Neuronal stem cell (in vitro differentiated cells): Measurements from ENCODE around the gene FAF2.

ENCODE experiments used
- DNase-seq: peaks from one replicate; pipeline ENCODE4 v3.0.0-alpha.2; 2013; ENCODE audit warnings: low spot score
- H2AFZ ChIP-seq: one replicate; pipeline ENCODE4 v1.6.1; 2013; ENCODE audit warnings: mild to moderate bottlenecking, low read length, inconsistent platforms
- H2AK5ac ChIP-seq: 2 replicates; pipeline ENCODE4 v1.6.1; 2013; ENCODE audit warnings: low read depth, mild to moderate bottlenecking, inconsistent platforms, low read length, moderate library complexity, mixed read lengths
- H2BK120ac ChIP-seq: 2 replicates; pipeline ENCODE4 v1.6.1; 2013; ENCODE audit warnings: low read depth, mild to moderate bottlenecking, inconsistent platforms, low read length, moderate library complexity, mixed read lengths
- H2BK12ac ChIP-seq: one replicate; pipeline ENCODE4 v1.6.1; 2013; ENCODE audit warnings: low read length, inconsistent platforms
- H2BK15ac ChIP-seq: 2 replicates; pipeline ENCODE4 v1.6.1; 2013; ENCODE audit warnings: mild to moderate bottlenecking, low read length, inconsistent platforms, mixed read lengths
- H2BK5ac ChIP-seq: one replicate; pipeline ENCODE4 v1.6.1; 2013; ENCODE audit warnings: inconsistent platforms, mild to moderate bottlenecking, low read length, moderate library complexity
- H3K14ac ChIP-seq: one replicate; pipeline ENCODE4 v1.6.1; 2013; ENCODE audit warnings: low read length, inconsistent platforms
- H3K18ac ChIP-seq: 2 replicates; pipeline ENCODE4 v1.6.1; 2013; ENCODE audit warnings: low read length, inconsistent platforms
- H3K23ac ChIP-seq: 2 replicates; pipeline ENCODE4 v1.6.1; 2013; ENCODE audit warnings: low read depth, mild to moderate bottlenecking, mixed read lengths, low read length, inconsistent platforms; ENCODE audit not compliant: poor library complexity
- H3K27ac ChIP-seq: replicated peaks from 3 replicates; pipeline ENCODE4 v1.5.1; 2013; ENCODE audit warnings: low read length, inconsistent platforms
- H3K27me3 ChIP-seq, 3 experiments: 2 replicates each; pipeline ENCODE4 v1.6.1; 2013; ENCODE audit warnings: low read length in 3 of 3, mild to moderate bottlenecking in 2 of 3, inconsistent platforms in 1 of 3, low read depth in 1 of 3, mixed read lengths in 1 of 3, moderate library complexity in 1 of 3; ENCODE audit not compliant: control insufficient read depth in 3 of 3, insufficient read depth in 3 of 3
- H3K36me3 ChIP-seq, 2 donors: replicated peaks in 1 of 2; 2 replicates each; pipeline ENCODE4 v1.6.1; 2013; ENCODE audit warnings: low read length in 2 of 2; ENCODE audit not compliant: control insufficient read depth in 2 of 2, insufficient read depth in 2 of 2
- H3K4ac ChIP-seq: 2 replicates; pipeline ENCODE4 v1.6.1; 2013; ENCODE audit warnings: inconsistent platforms, mild to moderate bottlenecking, low read length, moderate library complexity
- H3K4me1 ChIP-seq, 2 donors: 1 replicate in 1 of 2; 2 replicates in 1 of 2; pipeline ENCODE4 v1.6.1; 2013; ENCODE audit warnings: low read length in 2 of 2, low read depth in 1 of 2; ENCODE audit not compliant: control insufficient read depth in 2 of 2, insufficient read depth in 1 of 2
- H3K4me2 ChIP-seq: one replicate; pipeline ENCODE4 v1.6.1; 2013; ENCODE audit warnings: mild to moderate bottlenecking, low read length, inconsistent platforms; ENCODE audit not compliant: insufficient read depth, poor library complexity, severe bottlenecking
- H3K4me3 ChIP-seq, 2 donors: 2 replicates each; pipeline ENCODE4 v1.5.1; 2013; ENCODE audit warnings: low read length in 2 of 2, mild to moderate bottlenecking in 2 of 2, inconsistent platforms in 1 of 2, moderate library complexity in 1 of 2
- H3K79me1 ChIP-seq: one replicate; pipeline ENCODE4 v1.6.1; 2013; ENCODE audit warnings: low read depth, mild to moderate bottlenecking, inconsistent platforms, low read length, moderate library complexity
- H3K9ac ChIP-seq: one replicate; pipeline ENCODE4 v1.6.1; 2013; ENCODE audit warnings: mild to moderate bottlenecking, low read depth, low read length, inconsistent platforms; ENCODE audit not compliant: poor library complexity
- H3K9me3 ChIP-seq, 2 donors: replicated peaks in 1 of 2; 2 replicates each; pipeline versions ENCODE3 to v1.6.1; 2013; ENCODE audit warnings: low read length in 2 of 2, mild to moderate bottlenecking in 2 of 2, inconsistent platforms in 1 of 2, low read depth in 1 of 2, mixed read lengths in 1 of 2, moderate library complexity in 1 of 2; ENCODE audit not compliant: control insufficient read depth in 2 of 2, insufficient read depth in 1 of 2
- H4K8ac ChIP-seq: one replicate; pipeline ENCODE4 v1.6.1; 2013; ENCODE audit warnings: low read depth, mild to moderate bottlenecking, inconsistent platforms, low read length, moderate library complexity
- H4K91ac ChIP-seq: one replicate; pipeline ENCODE4 v1.6.1; 2013; ENCODE audit warnings: low read length, low read depth, mild to moderate bottlenecking, inconsistent platforms; ENCODE audit not compliant: poor library complexity
- WGBS, 2 donors: extraction: QIAGEN DNeasy Blood & Tissue Kit; methylation state at CpG; one replicate each; pipeline ENCODE4 v1.1.7; 2013; ENCODE audit warnings: missing lambda C conversion rate in 2 of 2, mixed read lengths in 1 of 2; ENCODE audit not compliant: insufficient read length in 2 of 2, insufficient replicate concordance in 1 of 2; ENCODE audit errors: extremely low coverage in 2 of 2; 5-methylcytosine and 5-hydroxymethylcytosine counted together

Gene FAF2

GRCh38 chr5:176489077-176489476 is 40.9 kb downstream of the FAF2 start:
- Histone ChIP-seq H2AK5ac (no peak overlapping the region), H3K27ac (no peak overlapping the region), H3K4ac (no peak overlapping the region), H2BK12ac (no peak overlapping the region), H2BK15ac (no peak overlapping the region), H3K9me3 (no peaks in the 10 kb centered on the region), H4K91ac (no peak overlapping the region), H3K14ac (no peak overlapping the region), H3K23ac (no peak overlapping the region), H3K4me2 (no peak overlapping the region), H4K8ac (no peak overlapping the region), H2AFZ (no peak overlapping the region), H3K79me1 (no peaks in the 10 kb centered on the region), H3K4me1 (no peaks in the 10 kb centered on the region), H3K36me3 (peaks cover 30 to 92% of the 10 kb centered on the region in 2 donors), H3K27me3 (no peaks in the 10 kb centered on the region), H2BK5ac (no peak overlapping the region), H2BK120ac (no peak overlapping the region), H3K4me3 (no peak overlapping the region), H3K9ac (no peak overlapping the region), H3K18ac (no peak overlapping the region)
- WGBS, 2 donors, result no CpG with 5 or more reads among the region's 1 CpG
- no peak for DNase-seq

DNA sequence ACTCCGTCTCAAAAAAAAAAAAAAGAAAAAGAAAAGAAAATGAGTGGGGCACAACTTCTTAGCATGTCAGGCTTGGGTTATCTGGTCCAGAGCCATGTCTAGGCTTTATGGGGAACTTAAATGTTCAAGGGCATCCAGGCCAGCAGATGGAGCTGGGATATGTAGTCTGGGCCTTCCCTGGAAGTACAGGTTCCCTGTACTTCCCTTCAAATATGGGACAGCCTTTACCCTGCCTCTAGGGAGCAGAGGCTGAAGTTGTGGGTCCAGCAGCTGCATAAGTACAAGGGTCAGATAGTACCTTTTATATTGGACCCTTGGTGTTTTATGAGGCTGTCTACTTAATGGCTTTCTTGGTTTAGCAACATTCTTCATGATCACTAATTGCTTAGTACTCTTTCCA is 42.1 kb downstream of the FAF2 start:
- H3K4me3 ChIP-seq, result no peak overlapping the region
- WGBS, 2 donors, result no CpG with 5 or more reads among the region's 1 CpG
- no peak overlapping the region for H2AFZ ChIP-seq
- H2BK5ac ChIP-seq, result no peak overlapping the region
- H4K91ac ChIP-seq, result no peak overlapping the region
- no peak overlapping the region for H3K14ac ChIP-seq
- H3K9ac ChIP-seq, result no peak overlapping the region
- no peak overlapping the region for H3K27ac ChIP-seq
- no peak overlapping the region for H3K23ac ChIP-seq
- H2BK120ac ChIP-seq, result no peak overlapping the region
- no peak overlapping the region for H2BK12ac ChIP-seq
- no peak overlapping the region for H2BK15ac ChIP-seq
- no peak overlapping the region for H4K8ac ChIP-seq
- H3K4ac ChIP-seq, result no peak overlapping the region
- no peaks in the 10 kb centered on the region for H3K79me1 ChIP-seq
- no peak overlapping the region for H2AK5ac ChIP-seq
- H3K27me3 ChIP-seq, result no peaks in the 10 kb centered on the region
- H3K36me3 ChIP-seq, result peaks cover 34 to 95% of the 10 kb centered on the region in 2 donors
- H3K4me1 ChIP-seq, result no peaks in the 10 kb centered on the region
- no peak overlapping the region for H3K4me2 ChIP-seq
- no peaks in the 10 kb centered on the region for H3K9me3 ChIP-seq
- H3K18ac ChIP-seq, result no peak overlapping the region
- no peak for DNase-seq

- Histone ChIP-seq H3K36me3 (peaks cover 31 to 95% of the 10 kb centered on the region in 2 donors), H3K27ac (no peak overlapping the region)
Measured at GRCh38 chr5:176491101-176491502, 42.9 kb downstream of the FAF2 start.

DNA sequence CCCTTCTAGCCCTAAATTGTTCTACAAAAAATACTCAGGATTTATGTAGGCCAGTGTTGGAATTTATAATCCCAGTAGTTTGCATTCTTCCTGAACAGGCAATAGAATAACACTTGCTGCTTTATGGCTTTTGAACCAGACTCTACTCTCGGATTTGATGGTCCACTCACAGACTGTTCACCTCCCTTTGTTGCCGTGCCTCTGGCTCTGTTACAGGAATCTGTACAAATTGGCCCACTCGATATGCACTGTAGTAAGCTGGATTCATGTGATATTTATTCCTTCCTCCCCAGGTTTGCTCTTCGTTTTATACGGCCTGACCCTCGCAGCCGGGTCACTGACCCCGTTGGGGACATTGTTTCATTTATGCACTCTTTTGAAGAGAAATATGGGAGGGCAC is 43.7 kb downstream of the FAF2 start:
- Histone ChIP-seq H3K9me3 (no peaks in the 10 kb centered on the region), H3K27ac (no peak overlapping the region), H2AFZ (no peak overlapping the region), H3K14ac (no peak overlapping the region), H3K23ac (no peak overlapping the region), H3K18ac (no peak overlapping the region), H3K27me3 (no peaks in the 10 kb centered on the region), H2BK12ac (no peak overlapping the region), H3K4ac (no peak overlapping the region), H4K8ac (no peak overlapping the region), H3K4me2 (no peak overlapping the region), H2BK5ac (no peak overlapping the region), H3K79me1 (no peaks in the 10 kb centered on the region), H3K4me1 (no peaks in the 10 kb centered on the region), H2AK5ac (no peak overlapping the region), H2BK15ac (no peak overlapping the region), H2BK120ac (no peak overlapping the region), H3K9ac (no peak overlapping the region), H3K4me3 (no peak overlapping the region), H3K36me3 (peaks cover 34 to 95% of the 10 kb centered on the region in 2 donors), H4K91ac (no peak overlapping the region)
- DNase-seq, result no peak
- no CpG with 5 or more reads among the region's 8 CpGs for WGBS, 2 donors

More at GRCh38 chr5:176491101-176491502, 42.9 kb downstream of the FAF2 start:
- Histone ChIP-seq H3K79me1 (no peaks in the 10 kb centered on the region), H3K18ac (no peak overlapping the region), H2BK15ac (no peak overlapping the region), H2BK5ac (no peak overlapping the region), H2BK120ac (no peak overlapping the region), H4K91ac (no peak overlapping the region), H3K4ac (no peak overlapping the region), H3K23ac (no peak overlapping the region), H3K4me1 (no peaks in the 10 kb centered on the region), H3K9ac (no peak overlapping the region), H3K9me3 (no peaks in the 10 kb centered on the region), H3K4me2 (no peak overlapping the region), H3K14ac (no peak overlapping the region), H3K4me3 (no peak overlapping the region), H2AK5ac (no peak overlapping the region), H2BK12ac (no peak overlapping the region), H2AFZ (no peak overlapping the region), H4K8ac (no peak overlapping the region), H3K27me3 (no peaks in the 10 kb centered on the region)
- DNase-seq, result no peak
- WGBS, 2 donors, result no CpG with 5 or more reads among the region's 3 CpGs
